KMS-11 (cell line): Measurements from ENCODE around the gene MYO1E.

Source experiments
- H2AFZ ChIP-seq: fragments of 200-600 bp; sonication (generic); 2 replicates; pipeline ENCODE4 v1.6.1; 2016; ENCODE audit warnings: antibody characterized with exemption, mixed run types, low read depth
- H3K27ac ChIP-seq: fragments of 200-600 bp; sonication (generic); 2 replicates; pipeline ENCODE4 v1.6.1; 2016; ENCODE audit warnings: mild to moderate bottlenecking, mixed run types
- H3K27me3 ChIP-seq: fragments of 200-600 bp; sonication (generic); 2 replicates; pipeline ENCODE4 v1.6.1; 2017; ENCODE audit warnings: mild to moderate bottlenecking, low read depth, mixed run types, moderate library complexity; ENCODE audit not compliant: insufficient read depth
- H3K36me3 ChIP-seq: fragments of 200-600 bp; sonication (generic); 2 replicates; pipeline ENCODE4 v1.6.1; 2017; ENCODE audit warnings: mild to moderate bottlenecking, mixed run types; ENCODE audit not compliant: insufficient read depth
- H3K4me1 ChIP-seq: fragments of 200-600 bp; sonication (generic); 2 replicates; pipeline ENCODE4 v1.6.1; 2016; ENCODE audit warnings: mild to moderate bottlenecking, low read depth, mixed run types; ENCODE audit not compliant: poor library complexity, severe bottlenecking
- H3K4me2 ChIP-seq: fragments of 200-600 bp; sonication (generic); 2 replicates; pipeline ENCODE4 v1.7.0; 2016; ENCODE audit warnings: mild to moderate bottlenecking, mixed run types
- H3K4me3 ChIP-seq: fragments of 200-600 bp; sonication (generic); IDR thresholded peaks from 2 replicates; pipeline ENCODE4 v1.6.1; 2017; ENCODE audit warnings: low read depth, low read length, mixed read lengths; ENCODE audit not compliant: insufficient read depth
- H3K79me2 ChIP-seq: fragments of 200-600 bp; sonication (generic); 2 replicates; pipeline ENCODE4 v1.6.1; 2016; ENCODE audit warnings: low read depth, mixed run types; ENCODE audit not compliant: insufficient read depth
- H3K9ac ChIP-seq: fragments of 200-600 bp; sonication (generic); 2 replicates; pipeline ENCODE4 v1.6.1; 2016; ENCODE audit warnings: mild to moderate bottlenecking, mixed run types
- H4K20me1 ChIP-seq: fragments of 200-600 bp; sonication (generic); 2 replicates; pipeline ENCODE4 v1.6.1; 2016; ENCODE audit warnings: mild to moderate bottlenecking, mixed run types; ENCODE audit not compliant: insufficient read depth
- TF ChIP-seq, protein P1 (sequence below): fragments of 200-600 bp; sonication (generic); conservative IDR thresholded peaks from 2 replicates; pipeline ENCODE4 v1.6.1; 2017; ENCODE audit warnings: low read depth, mild to moderate bottlenecking, antibody characterized with exemption, low read length, moderate library complexity, mixed read lengths

MYO1E gene

GRCh38 chr15:59378855-59379254 is 6.2 kb upstream of the MYO1E start:
- Histone ChIP-seq H3K27ac (no peak overlapping the region), H3K4me2 (no peak overlapping the region), H3K4me3 (no peak overlapping the region), H3K36me3 (no peaks in the 10 kb centered on the region), H2AFZ (no peak overlapping the region), H4K20me1 (no peaks in the 10 kb centered on the region), H3K9ac (no peak overlapping the region), H3K79me2 (no peaks in the 10 kb centered on the region), H3K27me3 (no peaks in the 10 kb centered on the region), H3K4me1 (no peaks in the 10 kb centered on the region)
- TF ChIP-seq, protein P1, sequence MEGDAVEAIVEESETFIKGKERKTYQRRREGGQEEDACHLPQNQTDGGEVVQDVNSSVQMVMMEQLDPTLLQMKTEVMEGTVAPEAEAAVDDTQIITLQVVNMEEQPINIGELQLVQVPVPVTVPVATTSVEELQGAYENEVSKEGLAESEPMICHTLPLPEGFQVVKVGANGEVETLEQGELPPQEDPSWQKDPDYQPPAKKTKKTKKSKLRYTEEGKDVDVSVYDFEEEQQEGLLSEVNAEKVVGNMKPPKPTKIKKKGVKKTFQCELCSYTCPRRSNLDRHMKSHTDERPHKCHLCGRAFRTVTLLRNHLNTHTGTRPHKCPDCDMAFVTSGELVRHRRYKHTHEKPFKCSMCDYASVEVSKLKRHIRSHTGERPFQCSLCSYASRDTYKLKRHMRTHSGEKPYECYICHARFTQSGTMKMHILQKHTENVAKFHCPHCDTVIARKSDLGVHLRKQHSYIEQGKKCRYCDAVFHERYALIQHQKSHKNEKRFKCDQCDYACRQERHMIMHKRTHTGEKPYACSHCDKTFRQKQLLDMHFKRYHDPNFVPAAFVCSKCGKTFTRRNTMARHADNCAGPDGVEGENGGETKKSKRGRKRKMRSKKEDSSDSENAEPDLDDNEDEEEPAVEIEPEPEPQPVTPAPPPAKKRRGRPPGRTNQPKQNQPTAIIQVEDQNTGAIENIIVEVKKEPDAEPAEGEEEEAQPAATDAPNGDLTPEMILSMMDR, result no peak

DNA sequence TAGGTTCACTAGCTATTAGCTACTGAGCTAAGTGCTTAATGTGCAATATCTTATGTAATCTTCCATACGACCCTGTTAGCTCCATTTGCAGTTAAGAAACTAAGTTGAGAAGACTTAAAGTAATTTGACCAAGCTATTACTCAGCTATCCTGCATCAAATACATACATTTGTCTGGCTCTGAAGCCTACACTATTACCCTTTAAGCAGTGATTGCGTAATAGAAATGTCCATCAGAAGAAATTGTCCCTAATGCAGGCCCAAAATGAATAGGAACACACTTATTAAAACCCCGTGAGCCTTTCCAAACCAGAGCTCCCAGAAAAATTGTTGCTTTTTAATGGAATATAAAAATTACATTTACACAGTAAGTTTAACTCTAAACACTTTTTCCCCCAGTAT is 5.3 kb upstream of the MYO1E start:
- TF ChIP-seq, protein P1, result no peak
- Histone ChIP-seq H3K9ac (no peak overlapping the region), H4K20me1 (no peaks in the 10 kb centered on the region), H3K36me3 (no peaks in the 10 kb centered on the region), H3K27me3 (no peaks in the 10 kb centered on the region), H3K79me2 (no peaks in the 10 kb centered on the region), H3K4me1 (no peaks in the 10 kb centered on the region), H2AFZ (no peak overlapping the region), H3K27ac (no peak overlapping the region), H3K4me3 (no peak overlapping the region), H3K4me2 (no peak overlapping the region)

DNA sequence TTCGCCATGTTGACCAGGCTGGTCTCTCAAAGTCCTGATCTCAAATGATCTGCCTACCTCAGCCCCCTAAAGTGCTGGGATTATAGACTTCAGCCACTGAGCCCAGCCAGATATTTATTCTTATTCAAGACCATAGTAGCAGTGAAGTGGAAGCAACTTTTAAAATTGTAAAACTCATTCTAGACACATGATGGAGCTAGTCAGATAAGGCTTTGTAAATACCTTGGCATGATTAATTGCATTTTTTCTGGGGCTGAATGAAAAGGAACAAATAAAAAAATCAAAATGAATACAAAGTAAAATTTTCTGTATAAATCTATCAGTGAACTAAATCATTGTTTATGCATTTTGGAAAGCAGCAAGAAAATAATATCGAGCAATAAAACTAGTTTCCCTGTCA is 4.1 kb upstream of the MYO1E start:
- H3K4me2 ChIP-seq, result no peak overlapping the region
- H2AFZ ChIP-seq, result no peak overlapping the region
- H3K27me3 ChIP-seq, result no peaks in the 10 kb centered on the region
- TF ChIP-seq, protein P1, result no peak
- H3K79me2 ChIP-seq, result no peaks in the 10 kb centered on the region
- H4K20me1 ChIP-seq, result no peaks in the 10 kb centered on the region
- no peak overlapping the region for H3K9ac ChIP-seq
- no peaks in the 10 kb centered on the region for H3K4me1 ChIP-seq
- H3K4me3 ChIP-seq, result no peak overlapping the region
- no peaks in the 10 kb centered on the region for H3K36me3 ChIP-seq
- H3K27ac ChIP-seq, result no peak overlapping the region

DNA sequence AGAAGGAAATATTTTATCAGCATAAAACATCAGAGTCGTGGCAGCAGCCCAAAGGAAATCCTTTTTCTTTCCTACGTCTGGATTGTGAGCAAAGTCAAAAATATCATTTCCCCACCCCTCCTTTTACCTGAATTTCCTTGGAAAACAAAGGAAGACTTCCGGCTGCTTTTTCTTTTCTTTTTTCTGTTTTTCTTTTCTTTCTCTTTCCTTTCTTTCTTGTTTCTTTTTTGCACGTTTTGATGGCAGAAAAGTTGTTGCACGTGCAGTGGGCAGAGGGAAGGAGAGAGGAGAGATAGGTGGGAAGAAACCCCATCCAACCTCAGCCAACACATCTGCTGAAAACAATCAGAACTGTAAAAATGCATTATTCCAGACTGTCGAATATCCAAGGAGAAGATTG is 544 bp upstream of the MYO1E start:
- H3K4me1 ChIP-seq, result no peaks in the 10 kb centered on the region
- 0 out of 2 replicates have a peak, but pooled peaks cover 4% of the 10 kb centered on the region for H3K27me3 ChIP-seq
- H4K20me1 ChIP-seq, result no peaks in the 10 kb centered on the region
- no peak overlapping the region for H2AFZ ChIP-seq
- no peak overlapping the region for H3K27ac ChIP-seq
- H3K4me3 ChIP-seq, result no peak overlapping the region
- TF ChIP-seq, protein P1, result no peak
- H3K9ac ChIP-seq, result no peak overlapping the region
- H3K79me2 ChIP-seq, result no peaks in the 10 kb centered on the region
- H3K4me2 ChIP-seq, result no peak overlapping the region
- H3K36me3 ChIP-seq, result no peaks in the 10 kb centered on the region
